K562 (cell line): Measurements from ENCODE around the gene KRTAP1-3. TPM values are rescaled to one million over a fixed set of nuclear protein-coding genes. Genes with fewer than 3 reads are reported as not detected.

Experiments
- CHD7 ChIP-seq: fragments of 200-600 bp; sonication (generic); IDR thresholded peaks from one replicate; pipeline ENCODE4 v1.6.1; 2012; ENCODE audit warnings: mild to moderate bottlenecking, low read depth, low read length, inconsistent platforms
- ZMIZ1 ChIP-seq, 2 experiments: fragments of 150-350 bp in 1 of 2; IDR thresholded peaks; 2 replicates each; pipeline ENCODE4 v1.6.1; 2012 to 2016; ENCODE audit warnings: low read depth in 2 of 2, low read length in 2 of 2, mild to moderate bottlenecking in 1 of 2, moderate library complexity in 1 of 2
- polyA plus RNA-seq, 8 experiments: library from polyadenylated mRNA; depleted of rRNA in 4 of 8; stranded (reverse) in 5 of 8; unstranded in 3 of 8; fragments of >200 nt; fragmentation: Nextera tagmentation in 2 of 8; fragmentation: Illumina TruSeq in 1 of 8; extraction: Ambion mirVana in 2 of 8; extraction: Trizol in 1 of 8; gene quantifications; 2 replicates each; pipeline versions ENCODE4 v1.2.1 to v1.2.3, GENCODE V29; 2011 to 2014; ENCODE audit warnings: inconsistent platforms in 1 of 8, missing spikeins in 1 of 8
- total RNA-seq, 7 experiments: library from RNA; depleted of rRNA in 6 of 7; stranded (reverse); fragments of >200 nt in 6 of 7; fragmentation: Illumina TruSeq in 2 of 7; extraction: Trizol in 2 of 7; gene quantifications; 2 replicates each; pipeline versions ENCODE4 v1.2.1 to v1.2.3, GENCODE V29; 2011 to 2021; ENCODE audit warnings: low replicate concordance in 1 of 7

KRTAP1-3 gene
- total and polyA plus RNA-seq, 9 of the 15 experiments (the other 6 are each of a cell fraction or from before 2014, with no cell fraction given): not detected

- TF ChIP-seq CHD7: no peak
- TF ChIP-seq ZMIZ1 (IDR thresholded peaks at IDR 0.05; ENCODE audit: low read depth in 2 of 2, low read length in 2 of 2): no peak
Observed at GRCh38 chr17:41010441-41010840, 24.2 kb downstream of the KRTAP1-3 start (continued).
